ENCODE measurements around the gene STK32C. TPM values are rescaled to one million over a fixed set of nuclear protein-coding genes. Genes with fewer than 3 reads are reported as not detected.

The STK32C gene
- total and polyA plus RNA-seq, 8 donors = 9.9 to 18.2 (median 11.6) TPM

GRCh38 chr10:132175408-132175807 is 132.3 kb downstream of the STK32C start:
- no peak for ATAC-seq
- H3K4me3 ChIP-seq = no peak overlapping the region
- no peaks in the 10 kb centered on the region for H3K9me3 ChIP-seq
- no peaks in the 10 kb centered on the region for H3K36me3 ChIP-seq
- peaks cover 0 to 56% of the 10 kb centered on the region in 2 donors for H3K27me3 ChIP-seq
- intact Hi-C loops (cut with DNase I) = no loop called here
- no peak for DNase-seq
- TF ChIP-seq, protein P1, sequence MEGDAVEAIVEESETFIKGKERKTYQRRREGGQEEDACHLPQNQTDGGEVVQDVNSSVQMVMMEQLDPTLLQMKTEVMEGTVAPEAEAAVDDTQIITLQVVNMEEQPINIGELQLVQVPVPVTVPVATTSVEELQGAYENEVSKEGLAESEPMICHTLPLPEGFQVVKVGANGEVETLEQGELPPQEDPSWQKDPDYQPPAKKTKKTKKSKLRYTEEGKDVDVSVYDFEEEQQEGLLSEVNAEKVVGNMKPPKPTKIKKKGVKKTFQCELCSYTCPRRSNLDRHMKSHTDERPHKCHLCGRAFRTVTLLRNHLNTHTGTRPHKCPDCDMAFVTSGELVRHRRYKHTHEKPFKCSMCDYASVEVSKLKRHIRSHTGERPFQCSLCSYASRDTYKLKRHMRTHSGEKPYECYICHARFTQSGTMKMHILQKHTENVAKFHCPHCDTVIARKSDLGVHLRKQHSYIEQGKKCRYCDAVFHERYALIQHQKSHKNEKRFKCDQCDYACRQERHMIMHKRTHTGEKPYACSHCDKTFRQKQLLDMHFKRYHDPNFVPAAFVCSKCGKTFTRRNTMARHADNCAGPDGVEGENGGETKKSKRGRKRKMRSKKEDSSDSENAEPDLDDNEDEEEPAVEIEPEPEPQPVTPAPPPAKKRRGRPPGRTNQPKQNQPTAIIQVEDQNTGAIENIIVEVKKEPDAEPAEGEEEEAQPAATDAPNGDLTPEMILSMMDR (IDR thresholded peaks at IDR 0.05) = no peak
- no peaks in the 10 kb centered on the region for H3K4me1 ChIP-seq
- H3K27ac ChIP-seq = no peak overlapping the region

DNA sequence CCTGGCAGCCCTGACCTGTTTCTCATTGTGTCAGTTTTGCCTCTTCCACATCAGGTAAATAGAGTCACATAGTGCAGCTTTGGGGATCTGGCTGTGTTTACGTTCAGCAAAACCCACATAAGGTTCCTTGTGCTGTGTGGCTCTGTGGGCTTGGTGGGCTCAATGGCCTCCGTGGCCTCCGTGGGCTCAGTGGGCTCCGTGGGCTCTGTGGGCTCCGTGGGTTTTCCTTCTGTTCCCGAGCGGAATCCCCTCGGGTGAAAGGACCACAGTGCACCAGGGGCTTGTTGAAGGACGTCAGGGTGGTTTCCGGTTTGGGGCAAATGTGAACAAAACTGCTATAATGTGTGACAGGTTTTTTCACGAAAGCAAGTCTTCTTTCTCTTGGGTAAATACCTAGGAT is 133.5 kb downstream of the STK32C start:
- H3K27me3 ChIP-seq = peaks cover 0 to 64% of the 10 kb centered on the region in 2 donors
- no peak overlapping the region for H3K27ac ChIP-seq
- no peak for ATAC-seq
- H3K4me3 ChIP-seq = no peak overlapping the region
- H3K9me3 ChIP-seq = no peaks in the 10 kb centered on the region
- DNase-seq = no peak
- intact Hi-C loops (cut with DNase I) = no loop called here
- H3K36me3 ChIP-seq = no peaks in the 10 kb centered on the region
- TF ChIP-seq, protein P1 (IDR thresholded peaks at IDR 0.05) = no peak
- H3K4me1 ChIP-seq = no peaks in the 10 kb centered on the region

DNA sequence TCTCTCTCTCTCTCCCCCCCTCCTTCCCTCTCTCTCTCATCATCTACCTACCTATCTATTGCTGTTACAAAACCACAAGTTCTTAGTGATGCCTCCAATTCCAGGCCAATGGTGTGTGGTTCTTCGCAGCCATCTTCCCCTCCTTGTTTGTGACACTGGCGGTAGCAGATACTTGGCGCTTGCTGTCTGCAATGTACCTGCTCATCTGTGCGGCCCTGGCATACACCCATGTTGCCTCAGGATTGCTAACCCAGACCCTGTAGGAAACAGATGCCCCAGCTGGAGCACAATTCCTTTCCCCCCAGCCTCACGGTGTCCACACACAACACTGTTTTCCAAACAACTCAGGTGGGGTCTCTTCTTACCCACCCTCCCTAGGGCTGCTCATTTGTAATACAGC is 134.6 kb downstream of the STK32C start:
- TF ChIP-seq, protein P1 (IDR thresholded peaks at IDR 0.05) = no peak
- H3K4me3 ChIP-seq = no peak overlapping the region
- no peaks in the 10 kb centered on the region for H3K36me3 ChIP-seq
- ATAC-seq = no peak
- no peaks in the 10 kb centered on the region for H3K4me1 ChIP-seq
- H3K27ac ChIP-seq = no peak overlapping the region
- H3K27me3 ChIP-seq = peaks cover 0 to 64% of the 10 kb centered on the region in 2 donors
- DNase-seq = peak in 1 of 4 donors; percentile 15
- intact Hi-C loops (cut with DNase I) = no loop called here
- no peaks in the 10 kb centered on the region for H3K9me3 ChIP-seq

- no peak overlapping the region for H3K27ac ChIP-seq
- no peaks in the 10 kb centered on the region for H3K4me1 ChIP-seq
- no peaks in the 10 kb centered on the region for H3K9me3 ChIP-seq
- intact Hi-C loops (cut with DNase I) = no loop called here
- H3K4me3 ChIP-seq = no peak overlapping the region
- H3K27me3 ChIP-seq = peaks cover 0 to 60% of the 10 kb centered on the region in 2 donors
- TF ChIP-seq, protein P1 (IDR thresholded peaks at IDR 0.05) = no peak
- no peak for ATAC-seq
- H3K36me3 ChIP-seq = no peaks in the 10 kb centered on the region
- peak in 1 of 4 donors; percentile 23 for DNase-seq
Measured at GRCh38 chr10:132172091-132173066, 135.4 kb downstream of the STK32C start.

- peaks cover 0 to 45% of the 10 kb centered on the region in 2 donors for H3K27me3 ChIP-seq
- ATAC-seq (no peak), DNase-seq (peak in 1 of 4 donors; percentile 28)
- no peaks in the 10 kb centered on the region for H3K9me3 ChIP-seq
- no peaks in the 10 kb centered on the region for H3K4me1 ChIP-seq
- intact Hi-C loops (cut with DNase I) = no loop called here
- TF ChIP-seq, protein P1 (IDR thresholded peaks at IDR 0.05) = no peak
- H3K27ac ChIP-seq = no peak overlapping the region
- no peak overlapping the region for H3K4me3 ChIP-seq
- H3K36me3 ChIP-seq = no peaks in the 10 kb centered on the region
Measured at GRCh38 chr10:132170561-132171361, 137.0 kb downstream of the STK32C start.

All from left lung (tissue), 10 donors.